GM04504 (cell line): Measurements from ENCODE around the gene PODN.

ENCODE experiments used
- DNase-seq: peaks from one replicate; pipeline ENCODE4 v3.0.0-alpha.2; 2012; ENCODE audit warnings: low read depth

PODN gene

GRCh38 chr1:53074313-53075154, 12.5 kb downstream of the PODN start:
- DNase-seq = no peak

GRCh38 chr1:53075206-53075605, 13.2 kb downstream of the PODN start:
- DNase-seq = no peak

GRCh38 chr1:53075761-53076163, 13.7 kb downstream of the PODN start:
- no peak for DNase-seq

- no peak for DNase-seq
Measured at GRCh38 chr1:53076165-53076564, 14.2 kb downstream of the PODN start.

GRCh38 chr1:53076721-53077598, 14.9 kb downstream of the PODN start:
- DNase-seq = no peak

- DNase-seq = no peak
Measured at GRCh38 chr1:53077599-53077965, 15.6 kb downstream of the PODN start.

GRCh38 chr1:53078333-53079101, 16.5 kb downstream of the PODN start:
- DNase-seq = no peak

GRCh38 chr1:53079251-53079650, 17.2 kb downstream of the PODN start:
- DNase-seq = no peak

- DNase-seq = no peak
Measured at GRCh38 chr1:53080041-53080440, 18.0 kb downstream of the PODN start.

- no peak for DNase-seq
Measured at GRCh38 chr1:53080769-53081168, 18.8 kb downstream of the PODN start.

- DNase-seq = no peak
Measured at GRCh38 chr1:53081384-53082066, 19.5 kb downstream of the PODN start.

GRCh38 chr1:53082826-53083455, 20.9 kb downstream of the PODN start:
- no peak for DNase-seq

GRCh38 chr1:53083636-53084588, 21.9 kb downstream of the PODN start:
- no peak for DNase-seq

- DNase-seq = no peak
Measured at GRCh38 chr1:53084589-53084971, 22.6 kb downstream of the PODN start.

- no peak for DNase-seq
Measured at GRCh38 chr1:53085405-53085804, 23.4 kb downstream of the PODN start.

- no peak for DNase-seq
Measured at GRCh38 chr1:53086491-53087070, 24.6 kb downstream of the PODN start.

GRCh38 chr1:53087332-53088285, 25.6 kb downstream of the PODN start:
- DNase-seq = no peak

GRCh38 chr1:53088616-53089300, 26.7 kb downstream of the PODN start:
- no peak for DNase-seq
